A549 (cell line): ENCODE data around the gene ATP9A.
"Not testable (repeated sequence)": the region's sequence is repeated elsewhere in the genome, so short reads cannot be mapped to it uniquely, and the experiment has no call there.

Source experiments
- CBX2 ChIP-seq: fragments of 200-600 bp; sonication (generic); IDR thresholded peaks from 2 replicates; pipeline ENCODE4 v1.6.1; 2016; ENCODE audit warnings: low read depth, mild to moderate bottlenecking, borderline replicate concordance
- JUN ChIP-seq, 2 experiments: fragments of >200 bp; sonication (Bioruptor Twin); formaldehyde crosslinking; IDR thresholded peaks; 2 replicates in 1 of 2; 3 replicates in 1 of 2; pipeline ENCODE4 v1.6.1; 2016 to 2017
- KDM1A ChIP-seq: fragments of 200-600 bp; sonication (generic); IDR thresholded peaks from 2 replicates; pipeline ENCODE4 v1.6.1; 2016; ENCODE audit warnings: low read depth, mild to moderate bottlenecking
- NFE2L2 ChIP-seq: fragments of 150-350 bp; conservative IDR thresholded peaks from 2 replicates; pipeline ENCODE4 v1.6.1; 2014; ENCODE audit warnings: low read length
- NPAS2 ChIP-seq: fragments of 250-450 bp; sonication (Bioruptor Pico); IDR thresholded peaks from 2 replicates; pipeline ENCODE4 v1.8.0; 2022; ENCODE audit warnings: mild to moderate bottlenecking, moderate library complexity, borderline replicate concordance
- POLR2A ChIP-seq: IDR thresholded peaks from 2 replicates; pipeline ENCODE4 v1.6.1; 2012; ENCODE audit warnings: mild to moderate bottlenecking, low read length
- RAD21 ChIP-seq, 2 experiments: fragments of >200 bp in 1 of 2; sonication (Bioruptor Twin) in 1 of 2; formaldehyde crosslinking in 1 of 2; IDR thresholded peaks in 1 of 2; conservative IDR thresholded peaks in 1 of 2; 2 replicates in 1 of 2; 3 replicates in 1 of 2; pipeline ENCODE4 v1.6.1; 2012 to 2018; ENCODE audit warnings: inconsistent platforms in 1 of 2
- RFX5 ChIP-seq: fragments of 450-650 bp; IDR thresholded peaks from 2 replicates; pipeline ENCODE4 v1.7.1; 2014; ENCODE audit warnings: antibody characterized with exemption, mild to moderate bottlenecking, moderate library complexity
- SMC3 ChIP-seq: fragments of >200 bp; sonication (Bioruptor Twin); formaldehyde crosslinking; IDR thresholded peaks from 3 replicates; pipeline ENCODE4 v1.6.1; 2018; ENCODE audit warnings: inconsistent platforms
- ZSCAN20 ChIP-seq: fragments of 250-450 bp; sonication (Bioruptor Pico); IDR thresholded peaks from 2 replicates; pipeline ENCODE4 v1.8.0; 2022; ENCODE audit warnings: mild to moderate bottlenecking, moderate library complexity
- TF ChIP-seq, protein P1 (sequence below): fragments of >200 bp; sonication (Bioruptor Twin); formaldehyde crosslinking; IDR thresholded peaks from 3 replicates; pipeline ENCODE4 v1.5.1; 2016

GRCh38 chr20:51753220-51753619 is 15.0 kb downstream of the ATP9A start:
- not testable (repeated sequence) for TF ChIP-seq RAD21 (conservative IDR thresholded peaks at IDR 0.05 in 1 of 2, IDR thresholded peaks at IDR 0.05 in 1 of 2); NPAS2; ZSCAN20 (CRISPR knock-in tag); CBX2; SMC3; JUN (IDR thresholded peaks at IDR 0.05); NFE2L2; POLR2A; RFX5; KDM1A
- TF ChIP-seq, protein P1, sequence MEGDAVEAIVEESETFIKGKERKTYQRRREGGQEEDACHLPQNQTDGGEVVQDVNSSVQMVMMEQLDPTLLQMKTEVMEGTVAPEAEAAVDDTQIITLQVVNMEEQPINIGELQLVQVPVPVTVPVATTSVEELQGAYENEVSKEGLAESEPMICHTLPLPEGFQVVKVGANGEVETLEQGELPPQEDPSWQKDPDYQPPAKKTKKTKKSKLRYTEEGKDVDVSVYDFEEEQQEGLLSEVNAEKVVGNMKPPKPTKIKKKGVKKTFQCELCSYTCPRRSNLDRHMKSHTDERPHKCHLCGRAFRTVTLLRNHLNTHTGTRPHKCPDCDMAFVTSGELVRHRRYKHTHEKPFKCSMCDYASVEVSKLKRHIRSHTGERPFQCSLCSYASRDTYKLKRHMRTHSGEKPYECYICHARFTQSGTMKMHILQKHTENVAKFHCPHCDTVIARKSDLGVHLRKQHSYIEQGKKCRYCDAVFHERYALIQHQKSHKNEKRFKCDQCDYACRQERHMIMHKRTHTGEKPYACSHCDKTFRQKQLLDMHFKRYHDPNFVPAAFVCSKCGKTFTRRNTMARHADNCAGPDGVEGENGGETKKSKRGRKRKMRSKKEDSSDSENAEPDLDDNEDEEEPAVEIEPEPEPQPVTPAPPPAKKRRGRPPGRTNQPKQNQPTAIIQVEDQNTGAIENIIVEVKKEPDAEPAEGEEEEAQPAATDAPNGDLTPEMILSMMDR = not testable (repeated sequence)
